Cerebellar cortex (tissue), 1 donor: ENCODE measurements around the gene RIPK3.
A peak's percentile ranks its signal among the peaks of the same experiment; 100 is the strongest.

Experiments
- DNase-seq: peaks from one replicate; pipeline ENCODE4 v3.0.0-alpha.2; 2015; ENCODE audit warnings: low spot score

Gene RIPK3

GRCh38 chr14:24300326-24300980 lies 39.3 kb downstream of the RIPK3 start:
- DNase-seq: no peak

GRCh38 chr14:24299255-24300191 lies 40.3 kb downstream of the RIPK3 start, which contains the start of the genes DHRS1 and NOP9:
DHRS1 (minus strand) TSS chr14:24299780; CDS start chr14:24299106, 674 bp downstream.
NOP9 (plus strand) TSS chr14:24299850; CDS start chr14:24299955, 105 bp downstream.
- peak; percentile 88 for DNase-seq

- DNase-seq: no peak
Measured at GRCh38 chr14:24298892-24299254, 40.9 kb downstream of the RIPK3 start.

- peak; percentile 47 for DNase-seq
Measured at GRCh38 chr14:24297190-24297964, 42.4 kb downstream of the RIPK3 start.

GRCh38 chr14:24296341-24297157 lies 43.2 kb downstream of the RIPK3 start:
- peak; percentile 75 for DNase-seq

- no peak for DNase-seq
Measured at GRCh38 chr14:24293525-24293924, 46.3 kb downstream of the RIPK3 start.

- DNase-seq: no peak
Measured at GRCh38 chr14:24292118-24292807, 47.5 kb downstream of the RIPK3 start.

GRCh38 chr14:24291446-24292117 lies 48.2 kb downstream of the RIPK3 start:
- DNase-seq: no peak

- DNase-seq: no peak
Measured at GRCh38 chr14:24290746-24291145, 49.0 kb downstream of the RIPK3 start.

- no peak for DNase-seq
Measured at GRCh38 chr14:24289649-24290280, 50.0 kb downstream of the RIPK3 start.

- DNase-seq: no peak
Measured at GRCh38 chr14:24286996-24287395, 52.8 kb downstream of the RIPK3 start.
